CD4-positive, alpha-beta memory T cell (primary cell): Measurements from ENCODE around the gene MYO7A. TPM values are rescaled to one million over a fixed set of nuclear protein-coding genes. Genes with fewer than 3 reads are reported as not detected.

ENCODE experiments used
- CTCF ChIA-PET: fragments of 350-600 bp; sonication (Branson Sonifier 250); formaldehyde crosslinking; loops from one replicate; lab custom pipeline; 2021; ENCODE audit warnings: inconsistent platforms; ENCODE audit not compliant: partially characterized antibody; lab: Charles Lee
- POLR2A ChIA-PET: fragments of 350-600 bp; sonication (Branson Sonifier 250); formaldehyde crosslinking; loops from one replicate; lab custom pipeline; 2021; ENCODE audit not compliant: partially characterized antibody; lab: Charles Lee
- DNase-seq, 5 donors: peaks; one replicate each; pipeline versions ENCODE4 v3.0.0 to v3.0.0-alpha.2; 2020 to 2022; ENCODE audit warnings: mixed read lengths in 1 of 5
- H3K27ac ChIP-seq: one replicate; pipeline ENCODE4 v1.7.0; 2013; ENCODE audit warnings: low read depth, low read length
- H3K27me3 ChIP-seq: 2 replicates; pipeline ENCODE4 v1.7.0; 2013; ENCODE audit warnings: mild to moderate bottlenecking, low read length, moderate library complexity; ENCODE audit not compliant: insufficient read depth
- H3K36me3 ChIP-seq: 2 replicates; pipeline ENCODE4 v1.7.0; 2013; ENCODE audit warnings: mild to moderate bottlenecking, low read length, moderate library complexity; ENCODE audit not compliant: insufficient read depth
- H3K4me1 ChIP-seq: 2 replicates; pipeline ENCODE4 v1.7.0; 2013; ENCODE audit warnings: mild to moderate bottlenecking, low read length, moderate library complexity; ENCODE audit not compliant: insufficient read depth
- H3K4me3 ChIP-seq, 2 donors: one replicate each; pipeline ENCODE4 v1.7.0; 2013; ENCODE audit warnings: low read length in 2 of 2, mild to moderate bottlenecking in 1 of 2
- H3K9me3 ChIP-seq, 2 donors: one replicate each; pipeline ENCODE4 v1.7.0; 2013; ENCODE audit warnings: low read length in 2 of 2, control low read depth in 1 of 2; ENCODE audit not compliant: control insufficient read depth in 1 of 2
- H3K27ac Mint-ChIP-seq, 7 donors: one replicate each; pipeline ENCODE4 v1.8.0; 2020 to 2021; ENCODE audit warnings: mixed read lengths in 7 of 7, mild to moderate bottlenecking in 6 of 7, inconsistent platforms in 3 of 7, moderate library complexity in 3 of 7
- H3K27me3 Mint-ChIP-seq, 2 donors: one replicate each; pipeline ENCODE4 v1.8.0; 2020 to 2021; ENCODE audit warnings: mixed read lengths in 2 of 2
- H3K36me3 Mint-ChIP-seq, 2 donors: one replicate each; pipeline ENCODE4 v1.8.0; 2020 to 2021; ENCODE audit warnings: mixed read lengths in 2 of 2, inconsistent platforms in 1 of 2, mild to moderate bottlenecking in 1 of 2
- H3K4me1 Mint-ChIP-seq, 4 donors: one replicate each; pipeline ENCODE4 v1.8.0; 2020 to 2021; ENCODE audit warnings: mixed read lengths in 4 of 4, mild to moderate bottlenecking in 1 of 4
- H3K4me3 Mint-ChIP-seq, 8 donors: one replicate each; pipeline ENCODE4 v1.8.0; 2020 to 2021; ENCODE audit warnings: mixed read lengths in 8 of 8, mild to moderate bottlenecking in 7 of 8, moderate library complexity in 6 of 8, inconsistent platforms in 3 of 8
- H3K9me3 Mint-ChIP-seq, 8 donors: one replicate each; pipeline ENCODE4 v1.8.0; 2020 to 2021; ENCODE audit warnings: mixed read lengths in 8 of 8, mild to moderate bottlenecking in 5 of 8, inconsistent platforms in 3 of 8, moderate library complexity in 1 of 8
- intact Hi-C: fragments of 100-400 bp; cut with micrococcal nuclease; formaldehyde crosslinking; loops from one replicate; pipeline ENCODE4 v1.15.1; 2023
- polyA plus RNA-seq, 2 donors: library from polyadenylated mRNA; unstranded; fragments of 300-500 nt; fragmentation: Illumina TruSeq; gene quantifications; one replicate each; pipeline ENCODE4 v1.2.3, GENCODE V29; 2021
- total RNA-seq, 2 experiments: library from RNA; stranded (reverse); gene quantifications; one replicate each; pipeline ENCODE4 v1.2.3, GENCODE V29; 2021

The MYO7A gene
- total and polyA plus RNA-seq, 4 experiments from 2014 or later = 0.20 to 0.47 (median 0.24) TPM; not detected in 1

GRCh38 chr11:77088236-77089003 lies 39.6 kb upstream of the MYO7A start:
- Mint-ChIP-seq H3K4me3 (no peak overlapping the region), H3K27me3 (no peaks in the 10 kb centered on the region), H3K4me1 (peaks cover 1 to 7% (median 5%) of the 10 kb centered on the region in 4 donors), H3K27ac (no peak overlapping the region), H3K9me3 (peaks cover 0 to 3% (median 0%) of the 10 kb centered on the region in 8 donors), H3K36me3 (no peaks in the 10 kb centered on the region)
- no peaks in the 10 kb centered on the region for H3K9me3 ChIP-seq
- H3K36me3 ChIP-seq = no peaks in the 10 kb centered on the region
- POLR2A ChIA-PET = no interaction called here
- H3K4me3 ChIP-seq = no peak overlapping the region
- CTCF ChIA-PET = interaction anchor here (1.4 to 5.8 kb wide), 3 partner anchors 7 to 40 kb away, joined by 3 to 107 read pairs (median 45); no protein-coding TSS in a partner anchor
- H3K27ac ChIP-seq = no peak overlapping the region
- H3K27me3 ChIP-seq = no peaks in the 10 kb centered on the region
- intact Hi-C loops = no loop called here
- peaks cover 7% of the 10 kb centered on the region for H3K4me1 ChIP-seq
- DNase-seq = no peak

- H3K9me3 Mint-ChIP-seq = peaks cover 0 to 3% (median 0%) of the 10 kb centered on the region in 8 donors
- Histone ChIP-seq H3K4me1 (peaks cover 6% of the 10 kb centered on the region), H3K27me3 (no peaks in the 10 kb centered on the region), H3K27ac (no peak overlapping the region), H3K36me3 (no peaks in the 10 kb centered on the region), H3K4me3 (no peak overlapping the region), H3K9me3 (no peaks in the 10 kb centered on the region)
- intact Hi-C loops = no loop called here
- no peaks in the 10 kb centered on the region for H3K36me3 Mint-ChIP-seq
- no peak for DNase-seq
- H3K27me3 Mint-ChIP-seq = no peaks in the 10 kb centered on the region
- no peak overlapping the region for H3K4me3 Mint-ChIP-seq
- H3K4me1 Mint-ChIP-seq = peaks cover 1 to 7% (median 5%) of the 10 kb centered on the region in 4 donors
- H3K27ac Mint-ChIP-seq = no peak overlapping the region
- CTCF ChIA-PET = interaction anchor here (1.4 to 5.8 kb wide), 3 partner anchors 8 to 41 kb away, joined by 3 to 107 read pairs (median 45); no protein-coding TSS in a partner anchor
- POLR2A ChIA-PET = no interaction called here
Measured at GRCh38 chr11:77089004-77089545, 39.0 kb upstream of the MYO7A start.

- H3K4me1 Mint-ChIP-seq = peaks cover 1 to 7% (median 5%) of the 10 kb centered on the region in 4 donors
- no peak overlapping the region for H3K27ac Mint-ChIP-seq
- no peaks in the 10 kb centered on the region for H3K36me3 Mint-ChIP-seq
- Histone ChIP-seq H3K27ac (no peak overlapping the region), H3K4me3 (no peak overlapping the region), H3K27me3 (no peaks in the 10 kb centered on the region), H3K9me3 (no peaks in the 10 kb centered on the region), H3K36me3 (no peaks in the 10 kb centered on the region), H3K4me1 (peaks cover 6% of the 10 kb centered on the region)
- DNase-seq = no peak
- intact Hi-C loops = loop anchor here (5.0 kb wide), 1 partner anchor 283 kb away; no protein-coding TSS in a partner anchor
- POLR2A ChIA-PET = no interaction called here
- no peaks in the 10 kb centered on the region for H3K27me3 Mint-ChIP-seq
- no peak overlapping the region for H3K4me3 Mint-ChIP-seq
- CTCF ChIA-PET = interaction anchor here (0.9 to 5.8 kb wide), 9 partner anchors 9 to 280 kb away, joined by 3 to 107 read pairs (median 7); no protein-coding TSS in a partner anchor
- H3K9me3 Mint-ChIP-seq = peaks cover 0 to 3% (median 0%) of the 10 kb centered on the region in 8 donors
Measured at GRCh38 chr11:77090046-77090372, 38.0 kb upstream of the MYO7A start.

GRCh38 chr11:77090373-77091111 lies 37.5 kb upstream of the MYO7A start:
- Mint-ChIP-seq H3K9me3 (peaks cover 0 to 3% (median 0%) of the 10 kb centered on the region in 8 donors), H3K4me1 (peaks cover 1 to 7% (median 5%) of the 10 kb centered on the region in 4 donors), H3K27ac (no peak overlapping the region), H3K4me3 (no peak overlapping the region), H3K27me3 (no peaks in the 10 kb centered on the region), H3K36me3 (no peaks in the 10 kb centered on the region)
- no peak overlapping the region for H3K4me3 ChIP-seq
- no peak for DNase-seq
- H3K9me3 ChIP-seq = no peaks in the 10 kb centered on the region
- H3K36me3 ChIP-seq = no peaks in the 10 kb centered on the region
- intact Hi-C loops = loop anchor here (1.0 to 5.0 kb wide), 2 partner anchors 43 to 283 kb away; no protein-coding TSS in a partner anchor
- H3K27me3 ChIP-seq = no peaks in the 10 kb centered on the region
- H3K27ac ChIP-seq = no peak overlapping the region
- H3K4me1 ChIP-seq = peaks cover 6% of the 10 kb centered on the region
- ChIA-PET POLR2A (interaction anchor here (1.4 to 3.1 kb wide), 2 partner anchors 8 to 43 kb away, joined by 5 to 18 read pairs; no protein-coding TSS in a partner anchor), CTCF (interaction anchor here (0.6 to 5.8 kb wide), 25 partner anchors 9 to 455 kb away, joined by 3 to 107 read pairs (median 5); partner anchors contain the start of gene MYO7A)

- Mint-ChIP-seq H3K27me3 (no peaks in the 10 kb centered on the region), H3K27ac (peak overlapping the region in 2 of 7 donors; percentile 36 to 67), H3K4me1 (peaks cover 1 to 7% (median 5%) of the 10 kb centered on the region in 4 donors), H3K9me3 (peaks cover 0 to 3% (median 0%) of the 10 kb centered on the region in 8 donors), H3K36me3 (no peaks in the 10 kb centered on the region), H3K4me3 (peak overlapping the region in 1 of 8 donors; percentile 18)
- Histone ChIP-seq H3K36me3 (no peaks in the 10 kb centered on the region), H3K27ac (no peak overlapping the region), H3K4me3 (no peak overlapping the region), H3K4me1 (peaks cover 6% of the 10 kb centered on the region), H3K9me3 (no peaks in the 10 kb centered on the region), H3K27me3 (no peaks in the 10 kb centered on the region)
- POLR2A ChIA-PET = interaction anchor here (0.6 to 3.1 kb wide), 3 partner anchors 8 to 44 kb away, joined by 3 to 18 read pairs (median 5); no protein-coding TSS in a partner anchor
- intact Hi-C loops = loop anchor here (1.0 to 5.0 kb wide), 2 partner anchors 44 to 284 kb away; no protein-coding TSS in a partner anchor
- DNase-seq = peak; percentile 65 to 79 (median 74)
- CTCF ChIA-PET = interaction anchor here (0.6 to 5.8 kb wide), 30 partner anchors 10 to 454 kb away, joined by 3 to 107 read pairs (median 4); partner anchors contain the start of gene MYO7A
Measured at GRCh38 chr11:77091146-77091940, 36.7 kb upstream of the MYO7A start.

GRCh38 chr11:77092382-77092781 lies 35.7 kb upstream of the MYO7A start:
- H3K36me3 ChIP-seq = no peaks in the 10 kb centered on the region
- no peak overlapping the region for H3K27ac ChIP-seq
- ChIA-PET CTCF (interaction anchor here (1.1 to 5.8 kb wide), 15 partner anchors 11 to 358 kb away, joined by 3 to 107 read pairs (median 14); partner anchors contain the start of gene MYO7A), POLR2A (interaction anchor here (3.1 kb wide), 1 partner anchor 45 kb away, joined by 18 read pairs; no protein-coding TSS in a partner anchor)
- no peaks in the 10 kb centered on the region for H3K9me3 ChIP-seq
- intact Hi-C loops = loop anchor here (5.0 kb wide), 1 partner anchor 285 kb away; no protein-coding TSS in a partner anchor
- H3K27me3 Mint-ChIP-seq = no peaks in the 10 kb centered on the region
- H3K9me3 Mint-ChIP-seq = peaks cover 0 to 3% (median 0%) of the 10 kb centered on the region in 8 donors
- no peaks in the 10 kb centered on the region for H3K36me3 Mint-ChIP-seq
- H3K4me3 Mint-ChIP-seq = no peak overlapping the region
- H3K4me3 ChIP-seq = no peak overlapping the region
- H3K27ac Mint-ChIP-seq = no peak overlapping the region
- no peak for DNase-seq
- peaks cover 1 to 7% (median 5%) of the 10 kb centered on the region in 4 donors for H3K4me1 Mint-ChIP-seq
- peaks cover 6% of the 10 kb centered on the region for H3K4me1 ChIP-seq
- H3K27me3 ChIP-seq = no peaks in the 10 kb centered on the region
